IMR-90 (cell line): Measurements from ENCODE around the gene HPN. TPM values are rescaled to one million over a fixed set of nuclear protein-coding genes. Genes with fewer than 3 reads are reported as not detected.

ENCODE experiments used
- ATAC-seq: fragments of 200-7000 bp; cut with Tn5 transposase; 2 replicates; pipeline ENCODE4 v1.9.1; 2020; ENCODE audit warnings: low read depth, mild to moderate bottlenecking, moderate library complexity
- BruUV-seq: library from RNA; stranded (reverse); fragments of 400-500 nt; replicated peaks from 2 replicates; lab custom pipeline; 2021; lab: Mats Ljungman, UMichigan
- CTCF ChIA-PET: fragments of 300-600 bp; formaldehyde crosslinking; extraction: SDS; loops from one replicate; lab custom pipeline; 2021; ENCODE audit warnings: antibody characterized with exemption; lab: Yijun Ruan, JAX
- POLR2A ChIA-PET: fragments of 300-600 bp; sonication (Branson Sonifier 250); formaldehyde crosslinking; loops from one replicate; lab custom pipeline; 2022; ENCODE audit warnings: antibody characterized with exemption; ENCODE audit not compliant: unreplicated experiment; lab: Charles Lee
- DNase-seq: peaks from one replicate; pipeline ENCODE4 v3.0.0; 2013
- H2AFZ ChIP-seq: replicated peaks from 2 replicates; pipeline ENCODE3; 2013; ENCODE audit warnings: low read length, mild to moderate bottlenecking; ENCODE audit not compliant: poor library complexity
- H2AK5ac ChIP-seq: 2 replicates; pipeline ENCODE4 v1.6.1; 2013; ENCODE audit warnings: low read depth, low read length, inconsistent platforms
- H2AK9ac ChIP-seq: replicated peaks from 2 replicates; pipeline ENCODE3; 2013; ENCODE audit warnings: mild to moderate bottlenecking, low read depth, low read length, moderate library complexity; ENCODE audit not compliant: poor library complexity
- H2BK120ac ChIP-seq: 2 replicates; pipeline ENCODE4 v1.6.1; 2013; ENCODE audit warnings: low read depth, low read length, inconsistent platforms
- H2BK15ac ChIP-seq: 3 replicates; pipeline ENCODE4 v1.6.1; 2013; ENCODE audit warnings: low read depth, low read length, inconsistent platforms
- H2BK20ac ChIP-seq: 2 replicates; pipeline ENCODE4 v1.6.1; 2013; ENCODE audit warnings: low read depth, mild to moderate bottlenecking, inconsistent platforms, low read length, moderate library complexity
- H2BK5ac ChIP-seq: 2 replicates; pipeline ENCODE4 v1.6.1; 2013; ENCODE audit warnings: mild to moderate bottlenecking, low read depth, low read length, inconsistent platforms; ENCODE audit not compliant: poor library complexity, severe bottlenecking
- H3K14ac ChIP-seq: replicated peaks from 2 replicates; pipeline ENCODE4 v1.6.1; 2013; ENCODE audit warnings: low read depth, low read length, inconsistent platforms
- H3K18ac ChIP-seq: 2 replicates; pipeline ENCODE4 v1.6.1; 2013; ENCODE audit warnings: low read depth, low read length, control low read depth
- H3K23ac ChIP-seq: 2 replicates; pipeline ENCODE4 v1.6.1; 2013; ENCODE audit warnings: low read depth, low read length, inconsistent platforms
- H3K27ac ChIP-seq: 2 replicates; pipeline ENCODE4 v1.5.1; 2013; ENCODE audit warnings: mild to moderate bottlenecking, control low read depth, low read length; ENCODE audit not compliant: insufficient read depth
- H3K27me3 ChIP-seq: 2 replicates; pipeline ENCODE4 v1.6.1; 2013; ENCODE audit warnings: low read length; ENCODE audit not compliant: control insufficient read depth, insufficient read depth
- H3K36me3 ChIP-seq: 2 replicates; pipeline ENCODE4 v1.6.1; 2013; ENCODE audit warnings: low read length, mixed read lengths; ENCODE audit not compliant: control insufficient read depth, insufficient read depth
- H3K4ac ChIP-seq: 2 replicates; pipeline ENCODE4 v1.6.1; 2013; ENCODE audit warnings: low read depth, low read length, inconsistent platforms
- H3K4me1 ChIP-seq: 2 replicates; pipeline ENCODE4 v1.6.1; 2013; ENCODE audit warnings: low read length, mixed read lengths; ENCODE audit not compliant: control insufficient read depth, insufficient read depth
- H3K4me2 ChIP-seq: 2 replicates; pipeline ENCODE4 v1.6.1; 2013; ENCODE audit warnings: low read depth, mild to moderate bottlenecking, control low read depth, low read length, moderate library complexity
- H3K4me3 ChIP-seq: 2 replicates; pipeline ENCODE4 v1.5.1; 2013; ENCODE audit warnings: low read depth, mild to moderate bottlenecking, control low read depth, low read length, moderate library complexity; ENCODE audit not compliant: insufficient read depth
- H3K56ac ChIP-seq: 2 replicates; pipeline ENCODE4 v1.6.1; 2013; ENCODE audit warnings: low read length, inconsistent platforms; ENCODE audit not compliant: insufficient read depth; ENCODE audit errors: extremely low read depth
- H3K79me1 ChIP-seq, 2 experiments: 2 replicates each; pipeline ENCODE4 v1.6.1; 2013; ENCODE audit warnings: low read length in 2 of 2, inconsistent platforms in 1 of 2, low read depth in 1 of 2
- H3K9ac ChIP-seq: 2 replicates; pipeline ENCODE4 v1.6.1; 2013; ENCODE audit warnings: low read depth, low read length, control low read depth
- H3K9me1 ChIP-seq: 2 replicates; pipeline ENCODE4 v1.6.1; 2013; ENCODE audit warnings: low read length, inconsistent platforms; ENCODE audit not compliant: insufficient read depth
- H3K9me3 ChIP-seq: 2 replicates; pipeline ENCODE4 v1.6.1; 2013; ENCODE audit warnings: low read length; ENCODE audit not compliant: control insufficient read depth, insufficient read depth
- H4K20me1 ChIP-seq: 2 replicates; pipeline ENCODE4 v1.6.1; 2013; ENCODE audit warnings: low read length, inconsistent platforms; ENCODE audit not compliant: insufficient read depth
- H4K5ac ChIP-seq: 2 replicates; pipeline ENCODE4 v1.6.1; 2013; ENCODE audit warnings: mild to moderate bottlenecking, low read depth, low read length, control low read depth
- H4K8ac ChIP-seq, 2 experiments: 2 replicates each; pipeline ENCODE4 v1.6.1; 2013; ENCODE audit warnings: low read depth in 2 of 2, low read length in 2 of 2, control low read depth in 1 of 2, inconsistent platforms in 1 of 2
- H4K91ac ChIP-seq: 2 replicates; pipeline ENCODE4 v1.6.1; 2013; ENCODE audit warnings: low read depth, low read length, inconsistent platforms; ENCODE audit not compliant: insufficient read depth
- BHLHE40 ChIP-seq: fragments of 150-350 bp; IDR thresholded peaks from 2 replicates; pipeline ENCODE4 v1.6.1; 2016; ENCODE audit warnings: mild to moderate bottlenecking, low read depth, low read length
- MAFK ChIP-seq: IDR thresholded peaks from 2 replicates; pipeline ENCODE4 v1.6.1; 2012; ENCODE audit warnings: low read depth, low read length, improper control_type of control experiment
- MAZ ChIP-seq: IDR thresholded peaks from 2 replicates; pipeline ENCODE4 v1.6.1; 2012; ENCODE audit warnings: low read depth, mild to moderate bottlenecking, low read length, improper control_type of control experiment, moderate library complexity, borderline replicate concordance
- NFE2L2 ChIP-seq: fragments of 150-350 bp; IDR thresholded peaks from 2 replicates; pipeline ENCODE4 v1.6.1; 2016; ENCODE audit warnings: low read depth, mild to moderate bottlenecking, low read length
- POLR2A ChIP-seq: IDR thresholded peaks from 2 replicates; pipeline ENCODE4 v1.6.1; 2012; ENCODE audit warnings: mild to moderate bottlenecking, low read depth, low read length
- RAD21 ChIP-seq: IDR thresholded peaks from 2 replicates; pipeline ENCODE4 v1.6.1; 2012; ENCODE audit warnings: low read length, improper control_type of control experiment
- RCOR1 ChIP-seq: IDR thresholded peaks from 2 replicates; pipeline ENCODE4 v1.6.1; 2012; ENCODE audit warnings: mild to moderate bottlenecking, low read length, improper control_type of control experiment; ENCODE audit not compliant: insufficient replicate concordance
- RFX5 ChIP-seq: IDR thresholded peaks from 2 replicates; pipeline ENCODE4 v1.8.0; 2012; ENCODE audit warnings: low read depth, mild to moderate bottlenecking, low read length, moderate library complexity
- SMC3 ChIP-seq: fragments of 150-350 bp; IDR thresholded peaks from 2 replicates; pipeline ENCODE4 v1.6.1; 2016; ENCODE audit warnings: low read depth, mild to moderate bottlenecking, antibody characterized with exemption, low read length, moderate library complexity
- WGBS, 2 experiments: methylation state at CpG; one replicate each; pipeline versions ENCODE4 v1.1.5 to v1.1.7; 2013; ENCODE audit warnings: missing lambda C conversion rate in 2 of 2; ENCODE audit not compliant: insufficient read length in 1 of 2; ENCODE audit errors: extremely low coverage in 2 of 2; 5-methylcytosine and 5-hydroxymethylcytosine counted together
- dilution Hi-C: fragments of 300-500 bp; cut with HindIII; formaldehyde crosslinking; loops from one replicate; pipeline ENCODE4 v1.14.3; 2018; ENCODE audit warnings: low sequenced_read_pairs; ENCODE audit not compliant: unreplicated experiment
- in situ Hi-C: fragments of 300-500 bp; cut with MboI; formaldehyde crosslinking; loops from 3 replicates; pipeline ENCODE4 v1.14.3; 2019; ENCODE audit warnings: low sequenced_read_pairs, inconsistent platforms, mixed read lengths
- intact Hi-C: fragments of 100-400 bp; cut with micrococcal nuclease; formaldehyde crosslinking; loops from 2 replicates; pipeline ENCODE4 v1.10.0; 2022
- polyA plus RNA-seq, 3 experiments: library from polyadenylated mRNA; depleted of rRNA; stranded (reverse); fragments of >200 nt; gene quantifications; 2 replicates each; pipeline ENCODE4 v1.2.3, GENCODE V29; 2012; ENCODE audit warnings: low replicate concordance in 1 of 3
- total RNA-seq: library from RNA; depleted of rRNA; stranded (reverse); fragments of >200 nt; gene quantifications from 2 replicates; pipeline ENCODE4 v1.2.3, GENCODE V29; 2012
- TF ChIP-seq, protein P1 (sequence below): fragments of 150-350 bp; IDR thresholded peaks from 2 replicates; pipeline ENCODE4 v1.6.1; 2016; ENCODE audit warnings: low read depth, mild to moderate bottlenecking, low read length, moderate library complexity, borderline replicate concordance

Gene HPN
- total and polyA plus RNA-seq, 2 of the 4 experiments (the other 2 are of a cell fraction): not detected

GRCh38 chr19:35054626-35055025, 13.1 kb downstream of the HPN start:
- Histone ChIP-seq H3K27me3 (peaks cover 27% of the 10 kb centered on the region), H3K36me3 (no peaks in the 10 kb centered on the region), H3K4me1 (no peaks in the 10 kb centered on the region), H4K5ac (no peak overlapping the region), H3K14ac (no peak overlapping the region), H4K8ac (no peak overlapping the region), H2AFZ (no peak overlapping the region), H3K4ac (no peak overlapping the region), H2AK9ac (no peak overlapping the region), H4K91ac (no peak overlapping the region), H3K18ac (no peak overlapping the region), H3K79me1 (no peaks in the 10 kb centered on the region), H2BK20ac (no peak overlapping the region), H2BK5ac (no peak overlapping the region), H2BK120ac (no peak overlapping the region), H3K27ac (no peak overlapping the region), H3K56ac (no peak overlapping the region), H3K9me1 (no peaks in the 10 kb centered on the region), H4K20me1 (no peaks in the 10 kb centered on the region), H3K9ac (no peak overlapping the region), H3K4me2 (no peak overlapping the region), H3K23ac (no peak overlapping the region), H3K9me3 (no peaks in the 10 kb centered on the region), H2BK15ac (no peak overlapping the region), H3K4me3 (no peak overlapping the region), H2AK5ac (no peak overlapping the region)
- DNase-seq (no peak), ATAC-seq (no peak)
- no TSS peak for BruUV-seq
- intact Hi-C loops (no loop called here), in situ Hi-C loops (no loop called here), dilution Hi-C loops (no loop called here)
- TF ChIP-seq BHLHE40 (no peak), POLR2A (no peak), SMC3 (no peak), MAFK (no peak), RFX5 (no peak), NFE2L2 (no peak), MAZ (no peak), RAD21 (no peak), RCOR1 (no peak)
- TF ChIP-seq, protein P1, sequence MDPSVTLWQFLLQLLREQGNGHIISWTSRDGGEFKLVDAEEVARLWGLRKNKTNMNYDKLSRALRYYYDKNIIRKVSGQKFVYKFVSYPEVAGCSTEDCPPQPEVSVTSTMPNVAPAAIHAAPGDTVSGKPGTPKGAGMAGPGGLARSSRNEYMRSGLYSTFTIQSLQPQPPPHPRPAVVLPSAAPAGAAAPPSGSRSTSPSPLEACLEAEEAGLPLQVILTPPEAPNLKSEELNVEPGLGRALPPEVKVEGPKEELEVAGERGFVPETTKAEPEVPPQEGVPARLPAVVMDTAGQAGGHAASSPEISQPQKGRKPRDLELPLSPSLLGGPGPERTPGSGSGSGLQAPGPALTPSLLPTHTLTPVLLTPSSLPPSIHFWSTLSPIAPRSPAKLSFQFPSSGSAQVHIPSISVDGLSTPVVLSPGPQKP: no peak
- CTCF ChIA-PET: interaction anchor here (1.1 kb wide), 1 partner anchor 10 kb away, joined by 3 read pairs; no protein-coding TSS in a partner anchor
- POLR2A ChIA-PET: no interaction called here
- no CpG with 5 or more reads among the region's 9 CpGs for WGBS, 2 experiments
